Glutamatergic neuron (in vitro differentiated cells): ENCODE measurements around the gene ZNF579. TPM values are rescaled to one million over a fixed set of nuclear protein-coding genes. Genes with fewer than 3 reads are reported as not detected.

Experiments used
- DNase-seq: peaks from one replicate; pipeline ENCODE4 v3.0.0; 2022
- H3K27ac Mint-ChIP-seq: one replicate; pipeline ENCODE4 v1.8.0; 2020; ENCODE audit warnings: mild to moderate bottlenecking, mixed read lengths, inconsistent platforms; ENCODE audit not compliant: unreplicated experiment
- H3K27me3 Mint-ChIP-seq: one replicate; pipeline ENCODE4 v1.8.0; 2020; ENCODE audit warnings: mild to moderate bottlenecking, moderate library complexity, mixed read lengths, inconsistent platforms; ENCODE audit not compliant: unreplicated experiment
- H3K36me3 Mint-ChIP-seq: one replicate; pipeline ENCODE4 v1.8.0; 2020; ENCODE audit warnings: mild to moderate bottlenecking, mixed read lengths, inconsistent platforms; ENCODE audit not compliant: unreplicated experiment
- H3K4me1 Mint-ChIP-seq: one replicate; pipeline ENCODE4 v1.8.0; 2020; ENCODE audit warnings: mild to moderate bottlenecking, low read depth, mixed read lengths, inconsistent platforms; ENCODE audit not compliant: unreplicated experiment
- H3K4me3 Mint-ChIP-seq: one replicate; pipeline ENCODE4 v1.8.0; 2020; ENCODE audit warnings: mild to moderate bottlenecking, mixed read lengths, inconsistent platforms; ENCODE audit not compliant: unreplicated experiment
- H3K9me3 Mint-ChIP-seq: one replicate; pipeline ENCODE4 v1.8.0; 2020; ENCODE audit warnings: mild to moderate bottlenecking, moderate library complexity, mixed read lengths, inconsistent platforms; ENCODE audit not compliant: unreplicated experiment
- total RNA-seq: library from RNA; stranded (reverse); fragmentation: NEBNext Ultra II Directional; extraction: Animal tissue kit (Norgen Biotek cat#: 25700); gene quantifications from one replicate; pipeline ENCODE4 v1.2.1, GENCODE V29; 2021; ENCODE audit not compliant: unreplicated experiment
- TF ChIP-seq, protein P1 (sequence below): fragments of 200-600 bp; sonication (generic); IDR thresholded peaks from one replicate; pipeline ENCODE4 v1.5.0; 2021; ENCODE audit not compliant: partially characterized antibody, unreplicated experiment

ZNF579 gene
- total RNA-seq, 1 donor from 2014 or later, result 48.9 TPM

DNA sequence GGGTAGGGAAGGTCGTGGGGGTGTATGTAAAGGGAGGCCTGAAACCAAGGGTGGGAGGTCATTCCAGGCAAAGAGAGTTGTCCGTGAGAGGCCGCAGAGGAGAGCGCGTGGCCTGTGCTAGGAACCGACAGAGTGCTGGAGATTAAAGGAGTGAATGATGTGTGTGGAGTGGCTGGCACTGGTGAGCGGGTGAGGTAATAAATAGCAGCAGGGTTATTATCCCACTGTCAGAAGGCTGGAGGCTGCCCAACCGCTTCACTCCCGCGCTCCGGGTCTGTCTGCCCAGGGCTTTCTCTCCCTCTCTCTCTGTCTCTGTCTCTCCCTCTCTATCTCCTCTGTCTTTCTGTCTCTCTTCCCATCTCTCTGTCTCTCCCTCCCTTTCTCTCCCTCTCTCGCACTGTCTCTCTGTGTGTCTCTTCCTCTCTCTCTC is 17.4 kb downstream of the ZNF579 start:
- DNase-seq, result no peak
- peaks cover 2% of the 10 kb centered on the region for H3K9me3 Mint-ChIP-seq
- no peak overlapping the region for H3K27ac Mint-ChIP-seq
- peaks cover 3% of the 10 kb centered on the region for H3K27me3 Mint-ChIP-seq
- H3K4me3 Mint-ChIP-seq, result no peak overlapping the region
- H3K36me3 Mint-ChIP-seq, result no peaks in the 10 kb centered on the region
- H3K4me1 Mint-ChIP-seq, result no peaks in the 10 kb centered on the region
- TF ChIP-seq, protein P1, sequence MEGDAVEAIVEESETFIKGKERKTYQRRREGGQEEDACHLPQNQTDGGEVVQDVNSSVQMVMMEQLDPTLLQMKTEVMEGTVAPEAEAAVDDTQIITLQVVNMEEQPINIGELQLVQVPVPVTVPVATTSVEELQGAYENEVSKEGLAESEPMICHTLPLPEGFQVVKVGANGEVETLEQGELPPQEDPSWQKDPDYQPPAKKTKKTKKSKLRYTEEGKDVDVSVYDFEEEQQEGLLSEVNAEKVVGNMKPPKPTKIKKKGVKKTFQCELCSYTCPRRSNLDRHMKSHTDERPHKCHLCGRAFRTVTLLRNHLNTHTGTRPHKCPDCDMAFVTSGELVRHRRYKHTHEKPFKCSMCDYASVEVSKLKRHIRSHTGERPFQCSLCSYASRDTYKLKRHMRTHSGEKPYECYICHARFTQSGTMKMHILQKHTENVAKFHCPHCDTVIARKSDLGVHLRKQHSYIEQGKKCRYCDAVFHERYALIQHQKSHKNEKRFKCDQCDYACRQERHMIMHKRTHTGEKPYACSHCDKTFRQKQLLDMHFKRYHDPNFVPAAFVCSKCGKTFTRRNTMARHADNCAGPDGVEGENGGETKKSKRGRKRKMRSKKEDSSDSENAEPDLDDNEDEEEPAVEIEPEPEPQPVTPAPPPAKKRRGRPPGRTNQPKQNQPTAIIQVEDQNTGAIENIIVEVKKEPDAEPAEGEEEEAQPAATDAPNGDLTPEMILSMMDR, result no peak

GRCh38 chr19:55559684-55560083 is 21.0 kb downstream of the ZNF579 start:
- no peak overlapping the region for H3K27ac Mint-ChIP-seq
- no peak overlapping the region for H3K4me3 Mint-ChIP-seq
- H3K36me3 Mint-ChIP-seq, result no peaks in the 10 kb centered on the region
- peaks cover 3% of the 10 kb centered on the region for H3K27me3 Mint-ChIP-seq
- TF ChIP-seq, protein P1, result no peak
- H3K9me3 Mint-ChIP-seq, result peaks cover 3% of the 10 kb centered on the region
- no peak for DNase-seq
- H3K4me1 Mint-ChIP-seq, result no peaks in the 10 kb centered on the region

DNA sequence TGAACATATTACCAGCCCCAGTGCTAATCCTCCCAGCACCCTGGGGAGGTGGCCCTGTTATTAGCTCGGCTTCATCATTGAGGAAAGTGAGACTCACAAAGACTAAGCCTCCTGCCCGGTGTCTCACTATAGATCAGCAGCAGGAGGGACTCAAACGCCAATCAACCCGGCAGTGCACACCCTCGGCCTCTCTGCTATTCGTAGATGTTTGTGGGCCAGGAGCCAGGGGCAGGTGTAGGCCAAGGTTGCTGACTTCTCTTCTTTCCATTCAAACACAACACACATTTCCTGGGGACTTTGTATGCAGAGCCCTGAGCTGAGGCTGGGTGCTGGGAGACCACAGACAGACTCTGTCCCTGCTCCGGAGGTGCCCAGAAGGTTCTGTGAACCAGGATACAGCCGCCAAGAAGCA is 25.9 kb downstream of the ZNF579 start:
- Mint-ChIP-seq H3K27ac (no peak overlapping the region), H3K9me3 (peaks cover 8% of the 10 kb centered on the region), H3K4me1 (peaks cover 6% of the 10 kb centered on the region), H3K27me3 (peaks cover 2% of the 10 kb centered on the region), H3K4me3 (no peak overlapping the region), H3K36me3 (no peaks in the 10 kb centered on the region)
- no peak for DNase-seq
- TF ChIP-seq, protein P1, result no peak

DNA sequence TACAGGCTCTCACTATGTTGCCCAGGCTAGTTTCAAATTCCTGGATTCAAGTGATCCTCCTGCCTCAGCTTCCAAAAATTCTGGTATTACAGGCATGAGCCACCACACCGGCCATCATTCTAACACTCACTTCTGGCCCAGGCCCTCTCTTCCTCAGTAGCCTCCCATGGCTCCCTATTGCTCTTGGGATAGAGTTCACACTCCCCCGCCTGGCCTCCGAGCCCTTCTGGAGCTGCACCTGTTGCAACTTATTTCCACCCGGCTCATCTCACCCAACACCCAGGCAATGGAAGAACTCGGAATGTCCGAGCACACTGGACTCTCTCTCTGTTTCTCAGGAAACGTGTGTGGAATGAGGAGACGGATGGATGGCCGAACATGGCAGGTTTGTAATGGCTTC is 26.3 kb downstream of the ZNF579 start:
- Mint-ChIP-seq H3K4me3 (no peak overlapping the region), H3K9me3 (peaks cover 10% of the 10 kb centered on the region), H3K27me3 (no peaks in the 10 kb centered on the region), H3K4me1 (peaks cover 9% of the 10 kb centered on the region), H3K36me3 (no peaks in the 10 kb centered on the region), H3K27ac (no peak overlapping the region)
- TF ChIP-seq, protein P1, result no peak
- DNase-seq, result no peak

DNA sequence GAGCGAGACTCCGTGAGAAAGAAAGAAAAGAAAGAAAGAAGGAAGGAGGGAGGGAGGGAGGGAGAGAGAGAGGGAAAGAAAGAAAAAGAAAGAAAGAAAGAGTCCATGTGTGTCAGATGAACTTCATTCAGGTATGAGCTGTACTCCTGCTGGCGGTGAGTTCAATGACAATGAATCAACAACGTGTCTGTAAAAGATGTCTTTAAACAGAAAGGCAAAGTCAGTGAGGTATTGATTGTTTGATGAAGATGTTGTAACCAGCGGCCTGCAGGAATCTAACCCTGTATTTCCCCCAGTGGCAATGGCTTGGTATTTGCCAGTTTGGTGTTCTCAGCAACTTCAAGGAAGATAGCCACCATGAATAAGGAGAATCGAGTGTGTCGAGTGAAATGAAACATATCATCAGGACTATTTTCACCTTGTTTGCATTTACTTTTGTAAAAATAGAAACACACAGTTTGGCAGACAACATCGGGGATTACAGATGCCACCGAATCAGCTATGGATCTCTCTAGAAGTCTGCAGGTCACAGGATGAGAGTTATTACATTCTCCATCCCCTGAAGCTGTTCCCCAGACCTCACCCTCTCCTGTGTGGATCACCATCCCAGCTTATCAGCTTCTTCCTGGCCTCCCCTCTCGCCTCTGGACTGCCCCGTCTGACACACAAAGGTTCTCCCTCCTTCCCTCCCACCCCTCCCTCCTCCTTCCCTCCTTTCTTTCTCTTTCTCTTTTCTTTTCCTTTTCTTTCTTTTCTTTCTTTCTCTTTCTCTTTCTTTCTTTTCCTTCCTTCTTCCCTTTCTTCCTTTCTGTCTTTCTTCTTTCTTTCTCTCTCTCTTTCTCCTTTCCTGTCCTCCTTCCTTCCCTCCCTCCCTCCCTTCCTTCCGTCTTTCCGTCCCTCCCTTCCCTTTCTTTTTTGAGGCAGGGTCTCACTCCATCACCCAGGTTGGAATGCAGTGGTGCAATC is 27.1 kb downstream of the ZNF579 start:
- no peak overlapping the region for H3K27ac Mint-ChIP-seq
- no peak overlapping the region for H3K4me3 Mint-ChIP-seq
- no peaks in the 10 kb centered on the region for H3K27me3 Mint-ChIP-seq
- DNase-seq, result no peak
- peaks cover 10% of the 10 kb centered on the region for H3K4me1 Mint-ChIP-seq
- TF ChIP-seq, protein P1, result no peak
- H3K36me3 Mint-ChIP-seq, result no peaks in the 10 kb centered on the region
- H3K9me3 Mint-ChIP-seq, result peaks cover 10% of the 10 kb centered on the region
